GM23338 (cell line): ENCODE results near the gene TRPC4. TPM values are rescaled to one million over a fixed set of nuclear protein-coding genes. Genes with fewer than 3 reads are reported as not detected.

Source experiments
- ATAC-seq: fragments of 200-7000 bp; cut with Tn5 transposase; 3 replicates; pipeline ENCODE4 v1.9.1; 2020
- DNase-seq: peaks from one replicate; pipeline ENCODE4 v3.0.0-alpha.2; 2015; ENCODE audit warnings: low spot score
- H2AFZ ChIP-seq: fragments of 200-600 bp; sonication (generic); 2 replicates; pipeline ENCODE4 v1.8.0; 2016; ENCODE audit warnings: antibody characterized with exemption, mild to moderate bottlenecking, moderate library complexity
- H3F3A ChIP-seq: fragments of 200-600 bp; sonication (generic); replicated peaks from 2 replicates; pipeline ENCODE4 v1.8.0; 2017; ENCODE audit warnings: antibody characterized with exemption, mixed run types, low read depth
- H3K27ac ChIP-seq: fragments of 200-600 bp; sonication (generic); 2 replicates; pipeline ENCODE4 v1.6.1; 2016; ENCODE audit warnings: low read depth
- H3K27me3 ChIP-seq: fragments of 200-600 bp; sonication (generic); 2 replicates; pipeline ENCODE4 v1.8.0; 2016; ENCODE audit warnings: mild to moderate bottlenecking, mixed run types, moderate library complexity; ENCODE audit not compliant: insufficient read depth
- H3K36me3 ChIP-seq: fragments of 200-600 bp; sonication (generic); 2 replicates; pipeline ENCODE4 v1.8.0; 2016; ENCODE audit warnings: mild to moderate bottlenecking; ENCODE audit not compliant: insufficient read depth
- H3K4me1 ChIP-seq: fragments of 200-600 bp; sonication (generic); 2 replicates; pipeline ENCODE4 v1.8.0; 2016; ENCODE audit warnings: mild to moderate bottlenecking, moderate library complexity; ENCODE audit not compliant: insufficient read depth
- H3K4me2 ChIP-seq: fragments of 200-600 bp; sonication (generic); 2 replicates; pipeline ENCODE4 v1.7.1; 2017; ENCODE audit warnings: mixed run types
- H3K4me3 ChIP-seq: fragments of 200-600 bp; sonication (generic); 2 replicates; pipeline ENCODE4 v1.6.1; 2016; ENCODE audit warnings: mixed run types
- H3K79me2 ChIP-seq: fragments of 200-600 bp; sonication (generic); replicated peaks from 2 replicates; pipeline ENCODE4 v1.8.0; 2017; ENCODE audit warnings: mild to moderate bottlenecking; ENCODE audit not compliant: insufficient read depth
- H3K9me2 ChIP-seq: fragments of 200-600 bp; sonication (generic); 2 replicates; pipeline ENCODE4 v1.8.0; 2017; ENCODE audit not compliant: insufficient read depth
- H4K20me1 ChIP-seq: fragments of 200-600 bp; sonication (generic); replicated peaks from 2 replicates; pipeline ENCODE4 v1.8.0; 2017; ENCODE audit warnings: mild to moderate bottlenecking; ENCODE audit not compliant: insufficient read depth
- H3K27ac Mint-ChIP-seq: 2 replicates; pipeline ENCODE4 v1.8.0; 2020; ENCODE audit warnings: inconsistent platforms, mild to moderate bottlenecking, moderate library complexity, mixed read lengths
- H3K27me3 Mint-ChIP-seq: 3 replicates; pipeline ENCODE4 v1.8.0; 2022; ENCODE audit warnings: low read depth, mild to moderate bottlenecking, moderate library complexity, mixed read lengths, inconsistent platforms; ENCODE audit not compliant: insufficient read depth, poor library complexity
- H3K36me3 Mint-ChIP-seq: 3 replicates; pipeline ENCODE4 v1.8.0; 2021; ENCODE audit warnings: low read depth, mild to moderate bottlenecking, inconsistent platforms, moderate library complexity, mixed read lengths
- H3K4me1 Mint-ChIP-seq: 3 replicates; pipeline ENCODE4 v1.8.0; 2020; ENCODE audit warnings: mild to moderate bottlenecking, inconsistent platforms, mixed read lengths
- H3K4me3 Mint-ChIP-seq: 3 replicates; pipeline ENCODE4 v1.8.0; 2021; ENCODE audit warnings: moderate library complexity, mild to moderate bottlenecking, inconsistent platforms, mixed read lengths
- H3K9me3 Mint-ChIP-seq: 3 replicates; pipeline ENCODE4 v1.8.0; 2020; ENCODE audit warnings: moderate library complexity, mild to moderate bottlenecking, inconsistent platforms, mixed read lengths
- CTCF ChIP-seq, 2 experiments: fragments of 200-600 bp in 1 of 2; sonication (generic) in 1 of 2; conservative IDR thresholded peaks; 2 replicates each; pipeline versions ENCODE4 v1.5.1 to v1.6.1; 2016 to 2017; ENCODE audit warnings: antibody characterized with exemption in 2 of 2, low read depth in 2 of 2, mild to moderate bottlenecking in 2 of 2, moderate library complexity in 1 of 2
- ETS1 ChIP-seq: IDR thresholded peaks from 2 replicates; pipeline ENCODE4 v1.6.1; 2016; ENCODE audit warnings: antibody characterized with exemption
- JUNB ChIP-seq: IDR thresholded peaks from one replicate; pipeline ENCODE4 v1.6.1; 2016; ENCODE audit warnings: antibody characterized with exemption; ENCODE audit not compliant: unreplicated experiment
- POLR2AphosphoS5 ChIP-seq: IDR thresholded peaks from 2 replicates; pipeline ENCODE4 v1.6.1; 2016; ENCODE audit warnings: antibody characterized with exemption, low read depth
- REST ChIP-seq: IDR thresholded peaks from one replicate; pipeline ENCODE4 v1.6.1; 2018; ENCODE audit warnings: antibody characterized with exemption; ENCODE audit not compliant: unreplicated experiment
- STAT1 ChIP-seq: IDR thresholded peaks from one replicate; pipeline ENCODE4 v1.6.1; 2016; ENCODE audit warnings: antibody characterized with exemption; ENCODE audit not compliant: unreplicated experiment
- ZNF114 ChIP-seq: fragments of 250-450 bp; sonication (Bioruptor Pico); IDR thresholded peaks from 2 replicates; pipeline ENCODE4 v1.5.0; 2020; ENCODE audit warnings: mild to moderate bottlenecking, moderate library complexity
- polyA plus RNA-seq: library from polyadenylated mRNA; unstranded; fragments of >200 nt; fragmentation: Nextera tagmentation; extraction: Ambion mirVana; gene quantifications from 2 replicates; pipeline ENCODE4 v1.2.1, GENCODE V29; 2016
- total RNA-seq: library from RNA; depleted of rRNA; stranded (reverse); fragments of >200 nt; shearing (Covaris generic); gene quantifications from 2 replicates; pipeline ENCODE4 v1.2.3, GENCODE V29; 2014
- TF ChIP-seq, protein P1 (sequence below): fragments of 250-450 bp; sonication (Bioruptor Pico); IDR thresholded peaks from 2 replicates; pipeline ENCODE4 v1.5.0; 2020; ENCODE audit warnings: mild to moderate bottlenecking, moderate library complexity

Gene TRPC4
- total and polyA plus RNA-seq, 2 experiments from 2014 or later, result 1.1 to 2.1 TPM

- TF ChIP-seq, protein P1, sequence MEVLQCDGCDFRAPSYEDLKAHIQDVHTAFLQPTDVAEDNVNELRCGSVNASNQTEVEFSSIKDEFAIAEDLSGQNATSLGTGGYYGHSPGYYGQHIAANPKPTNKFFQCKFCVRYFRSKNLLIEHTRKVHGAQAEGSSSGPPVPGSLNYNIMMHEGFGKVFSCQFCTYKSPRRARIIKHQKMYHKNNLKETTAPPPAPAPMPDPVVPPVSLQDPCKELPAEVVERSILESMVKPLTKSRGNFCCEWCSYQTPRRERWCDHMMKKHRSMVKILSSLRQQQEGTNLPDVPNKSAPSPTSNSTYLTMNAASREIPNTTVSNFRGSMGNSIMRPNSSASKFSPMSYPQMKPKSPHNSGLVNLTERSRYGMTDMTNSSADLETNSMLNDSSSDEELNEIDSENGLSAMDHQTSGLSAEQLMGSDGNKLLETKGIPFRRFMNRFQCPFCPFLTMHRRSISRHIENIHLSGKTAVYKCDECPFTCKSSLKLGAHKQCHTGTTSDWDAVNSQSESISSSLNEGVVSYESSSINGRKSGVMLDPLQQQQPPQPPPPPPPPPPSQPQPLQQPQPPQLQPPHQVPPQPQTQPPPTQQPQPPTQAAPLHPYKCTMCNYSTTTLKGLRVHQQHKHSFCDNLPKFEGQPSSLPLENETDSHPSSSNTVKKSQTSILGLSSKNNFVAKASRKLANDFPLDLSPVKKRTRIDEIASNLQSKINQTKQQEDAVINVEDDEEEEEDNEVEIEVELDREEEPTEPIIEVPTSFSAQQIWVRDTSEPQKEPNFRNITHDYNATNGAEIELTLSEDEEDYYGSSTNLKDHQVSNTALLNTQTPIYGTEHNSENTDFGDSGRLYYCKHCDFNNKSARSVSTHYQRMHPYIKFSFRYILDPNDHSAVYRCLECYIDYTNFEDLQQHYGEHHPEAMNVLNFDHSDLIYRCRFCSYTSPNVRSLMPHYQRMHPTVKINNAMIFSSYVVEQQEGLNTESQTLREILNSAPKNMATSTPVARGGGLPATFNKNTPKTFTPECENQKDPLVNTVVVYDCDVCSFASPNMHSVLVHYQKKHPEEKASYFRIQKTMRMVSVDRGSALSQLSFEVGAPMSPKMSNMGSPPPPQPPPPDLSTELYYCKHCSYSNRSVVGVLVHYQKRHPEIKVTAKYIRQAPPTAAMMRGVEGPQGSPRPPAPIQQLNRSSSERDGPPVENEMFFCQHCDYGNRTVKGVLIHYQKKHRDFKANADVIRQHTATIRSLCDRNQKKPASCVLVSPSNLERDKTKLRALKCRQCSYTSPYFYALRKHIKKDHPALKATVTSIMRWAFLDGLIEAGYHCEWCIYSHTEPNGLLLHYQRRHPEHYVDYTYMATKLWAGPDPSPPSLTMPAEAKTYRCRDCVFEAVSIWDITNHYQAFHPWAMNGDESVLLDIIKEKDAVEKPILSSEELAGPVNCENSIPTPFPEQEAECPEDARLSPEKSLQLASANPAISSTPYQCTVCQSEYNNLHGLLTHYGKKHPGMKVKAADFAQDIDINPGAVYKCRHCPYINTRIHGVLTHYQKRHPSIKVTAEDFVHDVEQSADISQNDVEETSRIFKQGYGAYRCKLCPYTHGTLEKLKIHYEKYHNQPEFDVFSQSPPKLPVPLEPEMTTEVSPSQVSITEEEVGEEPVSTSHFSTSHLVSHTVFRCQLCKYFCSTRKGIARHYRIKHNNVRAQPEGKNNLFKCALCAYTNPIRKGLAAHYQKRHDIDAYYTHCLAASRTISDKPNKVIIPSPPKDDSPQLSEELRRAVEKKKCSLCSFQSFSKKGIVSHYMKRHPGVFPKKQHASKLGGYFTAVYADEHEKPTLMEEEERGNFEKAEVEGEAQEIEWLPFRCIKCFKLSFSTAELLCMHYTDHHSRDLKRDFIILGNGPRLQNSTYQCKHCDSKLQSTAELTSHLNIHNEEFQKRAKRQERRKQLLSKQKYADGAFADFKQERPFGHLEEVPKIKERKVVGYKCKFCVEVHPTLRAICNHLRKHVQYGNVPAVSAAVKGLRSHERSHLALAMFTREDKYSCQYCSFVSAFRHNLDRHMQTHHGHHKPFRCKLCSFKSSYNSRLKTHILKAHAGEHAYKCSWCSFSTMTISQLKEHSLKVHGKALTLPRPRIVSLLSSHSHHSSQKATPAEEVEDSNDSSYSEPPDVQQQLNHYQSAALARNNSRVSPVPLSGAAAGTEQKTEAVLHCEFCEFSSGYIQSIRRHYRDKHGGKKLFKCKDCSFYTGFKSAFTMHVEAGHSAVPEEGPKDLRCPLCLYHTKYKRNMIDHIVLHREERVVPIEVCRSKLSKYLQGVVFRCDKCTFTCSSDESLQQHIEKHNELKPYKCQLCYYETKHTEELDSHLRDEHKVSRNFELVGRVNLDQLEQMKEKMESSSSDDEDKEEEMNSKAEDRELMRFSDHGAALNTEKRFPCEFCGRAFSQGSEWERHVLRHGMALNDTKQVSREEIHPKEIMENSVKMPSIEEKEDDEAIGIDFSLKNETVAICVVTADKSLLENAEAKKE, result no peak
- TF ChIP-seq POLR2AphosphoS5, result no peak
- TF ChIP-seq ZNF114 (CRISPR knock-in tag), result no peak
- no peak for TF ChIP-seq ETS1
- TF ChIP-seq CTCF (conservative IDR thresholded peaks at IDR 0.05; ENCODE audit: low read depth in 2 of 2), result no peak
These were observed 128.0 kb downstream of the TRPC4 start (continued) for GRCh38 chr13:37741536-37741935.

GRCh38 chr13:37736045-37736444, 133.5 kb downstream of the TRPC4 start:
- Histone ChIP-seq H3K4me1 (no peaks in the 10 kb centered on the region), H2AFZ (no peak overlapping the region), H3K4me3 (no peak overlapping the region), H4K20me1 (no peaks in the 10 kb centered on the region), H3K4me2 (no peak overlapping the region), H3K9me2 (peaks cover 3% of the 10 kb centered on the region; the same call in 1 of the 2 replicates), H3K79me2 (no peaks in the 10 kb centered on the region), H3F3A (no peaks in the 10 kb centered on the region), H3K36me3 (no peaks in the 10 kb centered on the region), H3K27ac (no peak overlapping the region), H3K27me3 (no peaks in the 10 kb centered on the region)
- ATAC-seq (no peak; the same call in 1 of the 3 replicates), DNase-seq (no peak)
- H3K4me3 Mint-ChIP-seq, result no peak overlapping the region
- no peaks in the 10 kb centered on the region for H3K9me3 Mint-ChIP-seq
- H3K27ac Mint-ChIP-seq, result no peak overlapping the region
- no peaks in the 10 kb centered on the region for H3K36me3 Mint-ChIP-seq
- peaks cover 5% of the 10 kb centered on the region; the same call in 2 of the 3 replicates for H3K4me1 Mint-ChIP-seq
- H3K27me3 Mint-ChIP-seq, result no peaks in the 10 kb centered on the region
- TF ChIP-seq CTCF (conservative IDR thresholded peaks at IDR 0.05; ENCODE audit: low read depth in 2 of 2), result no peak
- TF ChIP-seq STAT1, result no peak
- no peak for TF ChIP-seq ETS1
- TF ChIP-seq REST, result no peak
- TF ChIP-seq ZNF114 (CRISPR knock-in tag), result no peak
- TF ChIP-seq JUNB, result no peak
